GM04503 (cell line): ENCODE results near the gene USP26.
"Not testable (repeated sequence)": the region's sequence is repeated elsewhere in the genome, so short reads cannot be mapped to it uniquely, and the experiment has no call there.

Source experiments
- DNase-seq: peaks from one replicate; pipeline ENCODE4 v3.0.0-alpha.2; 2012; ENCODE audit warnings: low read depth

The USP26 gene

GRCh38 chrX:133018229-133018628 is 78.7 kb downstream of the USP26 start:
- DNase-seq: no peak

GRCh38 chrX:133007458-133007857 is 89.5 kb downstream of the USP26 start:
- no peak for DNase-seq

GRCh38 chrX:133005616-133006015 is 91.3 kb downstream of the USP26 start:
- DNase-seq: no peak

- DNase-seq: no peak
Observed at GRCh38 chrX:133005042-133005441, 91.9 kb downstream of the USP26 start.

GRCh38 chrX:132999209-132999608 is 97.7 kb downstream of the USP26 start:
- DNase-seq: no peak

- no peak for DNase-seq
Observed at GRCh38 chrX:132990835-132991234, 106.1 kb downstream of the USP26 start.

GRCh38 chrX:132986556-132986955 is 110.4 kb downstream of the USP26 start:
- no peak for DNase-seq

- DNase-seq: no peak
Observed at GRCh38 chrX:132984058-132984650, 112.8 kb downstream of the USP26 start.

- DNase-seq: no peak
Observed at GRCh38 chrX:132983496-132983895, 113.4 kb downstream of the USP26 start.

GRCh38 chrX:132980035-132980434 is 116.9 kb downstream of the USP26 start:
- not testable (repeated sequence) for DNase-seq
